GM19467 (cell line): ENCODE measurements around the gene LAMC3.

Experiments
- ATAC-seq: cut with Tn5 transposase; IDR thresholded peaks from one replicate; pipeline ENCODE4 v1.9.1; 2021; ENCODE audit warnings: mild to moderate bottlenecking, moderate library complexity; ENCODE audit not compliant: unreplicated experiment

Gene LAMC3

DNA sequence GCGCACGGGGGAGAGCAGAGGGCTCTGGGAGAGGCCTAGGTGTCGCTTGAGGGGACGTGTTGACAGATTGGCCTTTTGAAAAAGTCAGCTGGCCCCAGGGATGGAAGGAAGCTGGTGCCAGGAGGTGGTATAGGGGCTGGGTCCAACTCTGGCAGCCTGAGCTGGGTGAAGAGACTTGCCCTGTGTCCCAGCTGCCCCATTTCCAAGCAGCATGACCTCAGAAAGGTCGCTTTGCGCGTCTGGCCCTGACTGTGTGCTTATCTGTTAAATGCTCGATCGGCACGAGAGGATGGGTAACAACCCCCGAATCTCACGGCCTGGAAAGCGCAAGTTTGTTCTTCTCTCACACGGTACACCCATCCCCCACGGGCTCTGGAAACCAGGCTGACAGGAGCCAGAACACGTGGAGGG is 31.2 kb upstream of the LAMC3 start:
- no peak for ATAC-seq

DNA sequence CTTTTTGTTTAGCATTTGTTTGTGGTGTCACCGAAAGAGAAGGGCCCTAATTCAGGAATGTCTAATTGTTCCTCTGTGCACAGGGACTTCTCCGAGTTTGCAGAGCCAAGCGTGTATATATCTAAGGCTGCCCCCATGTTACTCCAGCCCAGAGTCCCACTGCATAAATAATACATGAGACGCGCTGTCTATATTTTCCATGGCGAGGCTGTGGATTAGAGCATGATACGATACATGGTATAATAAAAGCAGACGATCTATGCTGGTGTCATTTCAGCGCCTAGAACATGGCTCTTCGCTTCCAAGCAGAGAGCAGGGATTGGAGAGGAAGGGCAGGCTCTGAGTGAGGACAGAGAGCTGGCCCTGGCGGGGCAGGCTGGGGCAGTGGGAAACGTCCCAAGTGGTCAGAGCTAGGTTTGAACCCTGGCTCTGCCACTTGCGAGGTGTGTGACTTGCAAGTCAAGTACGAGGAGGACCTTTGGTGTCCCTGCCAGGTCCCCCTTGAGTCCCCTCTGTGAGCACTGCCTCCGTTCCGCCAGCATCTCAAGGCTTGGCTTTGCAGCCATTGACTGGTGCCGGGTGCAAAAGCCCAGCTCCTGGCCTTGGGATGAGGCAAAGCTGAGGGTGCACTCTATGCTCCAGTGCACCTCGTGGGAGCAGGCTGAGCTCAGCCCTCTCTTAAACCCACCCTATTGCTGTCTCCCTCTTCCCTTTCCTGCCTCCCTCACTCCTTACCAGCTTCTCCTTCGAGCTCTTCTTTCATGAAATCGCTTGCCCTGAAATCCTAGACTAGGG is 29.2 kb upstream of the LAMC3 start:
- no peak for ATAC-seq

DNA sequence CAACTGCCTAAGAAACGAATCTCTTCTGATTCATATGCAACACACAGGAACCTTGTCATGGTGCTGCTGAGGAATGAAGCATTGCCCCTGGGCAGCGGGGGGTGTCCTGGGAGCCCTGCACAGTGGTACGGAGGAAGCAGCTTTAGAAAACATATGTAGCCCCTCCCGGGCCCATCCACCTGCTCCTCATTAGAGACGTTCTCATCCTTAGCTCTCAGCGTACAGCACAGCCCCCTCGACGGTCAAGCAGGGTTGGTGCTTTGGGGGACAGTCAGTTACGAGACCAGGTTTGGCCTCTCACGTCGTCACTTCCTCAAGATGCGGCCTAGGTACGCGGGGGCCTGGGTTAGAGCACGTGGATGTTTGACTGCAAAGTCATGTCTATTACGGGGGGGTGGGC is 28.4 kb upstream of the LAMC3 start:
- no peak for ATAC-seq

DNA sequence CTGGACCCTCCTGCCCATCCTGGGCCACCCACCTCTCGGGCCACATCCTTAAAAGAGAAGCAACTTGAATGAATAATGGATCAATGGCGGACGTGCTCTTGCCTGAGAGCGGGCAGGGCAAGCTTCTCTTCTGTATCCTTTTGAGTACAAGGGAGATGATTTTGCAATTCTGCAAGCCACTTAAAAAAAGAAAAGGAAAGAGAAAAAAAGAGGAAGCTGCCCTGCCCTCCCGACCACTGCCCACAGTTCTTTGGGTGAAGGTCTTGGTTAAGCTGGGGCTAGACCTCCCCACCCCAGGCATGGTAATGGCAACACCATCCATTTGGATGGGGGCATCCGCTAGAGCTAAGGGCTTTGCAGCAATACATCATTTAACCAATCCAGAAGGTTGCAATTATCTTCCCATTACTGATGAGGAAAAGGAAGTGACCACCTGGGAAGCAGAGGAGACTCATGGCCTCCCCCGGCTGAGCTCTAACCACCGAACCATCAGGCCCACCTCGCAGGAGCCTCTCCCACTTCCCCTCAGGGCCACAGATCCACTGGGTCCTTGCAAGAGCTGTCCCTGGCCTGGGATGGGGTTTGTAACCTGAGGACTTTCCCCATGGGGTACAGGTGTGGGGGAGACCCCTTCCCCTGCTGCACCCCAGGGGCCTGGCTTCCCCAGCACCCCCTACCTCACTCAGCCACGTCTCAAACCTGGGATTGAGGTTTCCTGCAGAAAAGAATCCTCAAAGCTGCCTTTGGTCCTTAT is 27.8 kb upstream of the LAMC3 start:
- ATAC-seq: no peak

DNA sequence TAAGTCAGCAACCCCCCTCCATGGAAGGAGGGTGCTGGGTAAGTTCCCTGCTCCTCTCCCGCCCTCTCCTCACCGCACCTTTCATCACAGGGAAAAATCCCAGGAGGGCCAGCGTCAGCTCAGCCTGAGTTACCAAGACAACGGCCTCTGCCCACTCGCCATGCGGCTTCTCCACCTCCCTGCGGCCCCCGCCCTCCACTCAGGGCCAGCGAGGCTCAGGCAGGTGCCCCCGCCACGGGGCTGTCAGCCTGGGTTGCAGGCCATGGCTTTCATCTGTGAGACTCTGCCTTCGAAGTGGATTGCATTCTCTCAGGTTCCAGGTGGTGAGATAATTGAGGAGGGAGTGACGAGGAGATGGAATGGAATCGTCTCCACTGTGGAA is 27.2 kb upstream of the LAMC3 start:
- ATAC-seq: no peak

DNA sequence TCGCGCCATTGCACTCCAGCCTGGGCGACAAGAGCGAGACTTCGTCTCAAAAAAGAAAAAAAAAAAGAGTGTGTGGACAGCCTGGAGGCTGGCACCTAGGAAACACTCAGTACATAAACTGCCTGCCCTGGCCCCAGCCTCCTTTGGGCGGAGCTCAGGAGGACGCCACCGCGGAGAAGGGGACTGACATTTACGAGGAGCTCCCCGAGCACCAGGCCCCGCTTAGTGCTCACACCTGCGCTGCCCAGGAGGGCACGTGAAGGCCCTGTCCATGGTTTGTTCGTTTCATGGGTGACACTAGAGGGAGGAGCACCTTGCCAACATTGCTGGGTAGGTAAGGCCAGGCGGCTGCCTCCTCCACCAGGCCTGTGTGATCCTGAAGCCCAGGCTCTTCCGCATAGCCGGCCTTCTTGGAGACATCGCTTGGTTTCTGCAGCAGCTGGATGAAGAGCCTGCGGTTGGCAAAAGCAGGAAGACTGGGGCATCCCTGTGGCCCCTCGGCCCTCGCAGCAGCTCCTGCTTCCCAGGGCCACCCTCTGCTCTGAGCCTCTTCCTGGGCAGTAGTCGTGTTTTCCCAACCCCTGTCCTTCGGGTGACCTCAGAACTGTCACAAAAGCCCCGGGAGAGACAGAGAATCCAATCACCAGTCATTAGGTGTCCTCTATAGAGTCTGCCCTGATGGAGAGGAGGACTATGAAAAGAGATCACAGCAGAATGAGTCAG is 26.2 kb upstream of the LAMC3 start:
- ATAC-seq: no peak

DNA sequence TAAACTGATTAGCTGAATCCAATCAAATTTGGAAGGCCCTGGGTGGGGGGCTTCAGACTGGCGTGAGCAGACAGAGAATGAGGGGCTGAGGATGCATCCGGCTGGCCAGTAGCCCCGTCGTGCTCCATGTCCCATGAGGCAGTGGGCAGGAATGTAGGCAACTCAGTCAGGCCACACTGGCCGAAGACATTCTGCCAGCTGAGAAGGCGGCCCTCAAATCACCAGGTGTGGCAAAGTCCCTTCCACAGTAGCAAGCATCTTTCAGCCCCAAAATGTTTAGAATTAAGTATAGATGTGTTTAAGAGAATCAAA is 25.7 kb upstream of the LAMC3 start:
- ATAC-seq: no peak

DNA sequence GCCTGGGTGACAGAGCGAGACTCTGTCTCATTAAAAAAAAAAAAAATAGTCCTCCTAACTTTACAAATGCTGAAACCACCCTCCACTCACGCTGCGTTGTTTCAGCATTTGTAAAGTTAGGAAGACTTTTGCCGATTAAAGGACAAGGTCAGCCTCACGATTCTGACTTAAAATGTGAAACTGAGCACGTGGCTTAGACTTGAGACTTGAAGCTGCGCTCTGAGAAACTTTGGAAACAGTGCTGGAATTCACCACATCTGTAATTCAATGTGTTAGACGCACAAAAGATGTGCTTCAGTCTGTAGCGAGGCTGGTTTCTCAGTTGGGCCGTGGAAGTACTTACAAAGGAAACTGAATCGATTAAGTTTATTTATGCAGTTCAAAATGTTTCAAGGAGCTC is 25.0 kb upstream of the LAMC3 start:
- no peak for ATAC-seq

DNA sequence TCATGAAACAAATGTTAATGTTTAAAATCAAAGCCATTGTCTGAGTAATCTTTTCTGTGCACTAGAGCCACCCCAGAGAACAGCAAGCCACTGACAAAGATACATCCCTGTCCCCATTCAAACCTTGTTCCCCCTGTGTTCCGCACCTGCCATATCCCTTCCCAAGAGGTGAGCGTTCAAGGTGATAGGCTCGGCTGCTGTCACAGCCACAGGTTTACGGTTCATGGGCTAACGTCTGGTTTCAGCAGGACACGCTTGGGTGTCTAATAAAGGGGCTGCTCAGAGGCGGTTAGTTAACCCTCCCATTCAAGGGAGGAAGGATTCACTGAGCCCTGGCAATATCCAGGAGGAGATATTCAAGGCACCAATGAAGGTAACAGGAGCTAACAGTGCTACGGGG is 24.5 kb upstream of the LAMC3 start:
- no peak for ATAC-seq

DNA sequence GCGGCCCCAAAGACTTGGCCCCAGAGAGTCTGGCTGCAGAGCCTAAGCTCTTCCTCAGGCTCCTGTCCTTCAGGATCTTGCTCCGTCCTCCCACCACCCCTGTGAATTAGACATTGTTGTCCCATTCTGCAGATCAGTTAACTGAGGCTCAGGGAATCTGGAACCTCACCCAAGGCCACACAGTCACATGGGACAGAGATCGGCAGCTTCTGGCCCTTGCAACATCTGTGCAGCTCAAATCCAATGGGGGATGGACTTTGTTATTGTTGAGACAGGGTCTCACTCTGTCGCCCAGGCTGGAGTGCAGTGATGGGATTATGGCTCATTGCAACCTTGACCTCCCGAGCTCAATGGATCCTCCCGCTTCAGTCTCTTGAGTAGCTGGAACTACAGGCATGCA is 23.9 kb upstream of the LAMC3 start:
- no peak for ATAC-seq

DNA sequence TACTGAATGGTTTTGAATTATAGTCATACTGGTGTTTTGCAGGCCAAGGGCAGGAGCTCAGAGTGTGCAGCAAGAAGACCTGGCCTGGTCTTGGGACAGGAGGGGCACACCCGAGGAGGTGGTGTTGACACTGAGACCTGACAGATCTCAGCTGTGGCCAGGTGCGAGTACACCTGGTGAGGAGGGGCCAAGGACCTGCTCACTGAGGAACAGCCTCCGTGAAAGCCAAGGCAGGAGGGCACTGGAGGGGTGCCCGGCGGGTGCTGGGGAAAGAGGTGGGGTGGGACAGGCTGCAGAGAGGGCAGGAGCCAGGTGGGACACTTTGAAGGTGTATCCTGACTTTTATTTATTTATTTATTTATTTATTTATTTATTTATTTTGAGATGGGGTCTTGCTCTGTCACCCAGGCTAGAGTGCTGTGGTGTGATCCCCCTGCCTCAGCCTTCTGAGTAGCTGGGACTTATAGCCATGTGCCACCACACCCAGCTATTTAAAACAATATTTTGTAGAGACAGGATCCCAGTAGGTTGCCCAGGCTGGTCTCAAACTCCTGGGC is 23.3 kb upstream of the LAMC3 start:
- ATAC-seq: no peak

DNA sequence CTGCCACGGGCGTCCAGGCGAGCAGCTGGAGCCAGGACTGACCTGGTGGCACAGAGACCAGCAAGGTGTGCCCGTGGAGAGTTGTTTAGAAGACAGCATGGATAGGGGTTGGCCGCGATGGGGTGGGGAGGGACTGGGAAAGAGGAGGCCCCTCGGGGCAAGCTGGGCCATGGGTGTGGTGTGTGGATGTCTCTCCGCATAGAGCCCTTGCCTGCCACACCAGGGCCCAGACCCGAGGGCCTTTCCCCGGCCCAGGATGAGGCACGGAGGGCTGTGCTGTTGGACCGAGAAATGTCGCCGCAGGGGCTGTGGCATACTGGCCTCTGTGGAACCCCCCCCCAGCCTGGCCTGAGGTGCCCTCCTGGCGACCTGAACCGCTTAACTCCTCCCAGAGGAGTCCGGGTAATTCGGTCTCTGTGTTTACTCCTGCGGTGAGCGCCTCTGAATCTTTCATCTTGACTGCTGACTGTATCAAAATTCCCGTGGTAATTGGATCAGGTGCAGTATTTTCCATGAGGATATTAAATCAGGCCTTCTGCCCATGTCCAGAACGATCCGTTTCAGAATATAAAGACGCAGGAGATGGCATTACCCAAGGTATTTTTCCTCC is 22.5 kb upstream of the LAMC3 start:
- ATAC-seq: no peak

DNA sequence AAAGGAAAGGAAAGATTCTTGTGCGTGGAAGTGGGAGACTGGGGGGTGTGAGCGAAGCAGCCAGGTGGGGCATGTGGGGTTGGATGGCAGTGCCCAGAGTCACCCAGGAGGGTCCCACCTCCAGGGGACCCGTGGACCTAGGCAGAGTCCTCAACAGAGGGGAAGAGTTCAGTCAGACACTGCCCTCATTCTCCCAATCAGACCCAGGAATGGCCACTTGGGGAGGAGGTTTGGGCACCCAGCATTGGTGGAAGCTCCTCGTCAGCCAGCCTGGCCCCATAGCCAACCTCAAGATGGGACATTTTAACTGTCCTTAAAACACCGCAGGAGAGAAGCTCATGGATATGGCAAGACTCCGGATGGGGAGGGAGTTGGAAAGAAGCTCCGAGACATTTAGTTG is 21.9 kb upstream of the LAMC3 start:
- ATAC-seq: no peak

DNA sequence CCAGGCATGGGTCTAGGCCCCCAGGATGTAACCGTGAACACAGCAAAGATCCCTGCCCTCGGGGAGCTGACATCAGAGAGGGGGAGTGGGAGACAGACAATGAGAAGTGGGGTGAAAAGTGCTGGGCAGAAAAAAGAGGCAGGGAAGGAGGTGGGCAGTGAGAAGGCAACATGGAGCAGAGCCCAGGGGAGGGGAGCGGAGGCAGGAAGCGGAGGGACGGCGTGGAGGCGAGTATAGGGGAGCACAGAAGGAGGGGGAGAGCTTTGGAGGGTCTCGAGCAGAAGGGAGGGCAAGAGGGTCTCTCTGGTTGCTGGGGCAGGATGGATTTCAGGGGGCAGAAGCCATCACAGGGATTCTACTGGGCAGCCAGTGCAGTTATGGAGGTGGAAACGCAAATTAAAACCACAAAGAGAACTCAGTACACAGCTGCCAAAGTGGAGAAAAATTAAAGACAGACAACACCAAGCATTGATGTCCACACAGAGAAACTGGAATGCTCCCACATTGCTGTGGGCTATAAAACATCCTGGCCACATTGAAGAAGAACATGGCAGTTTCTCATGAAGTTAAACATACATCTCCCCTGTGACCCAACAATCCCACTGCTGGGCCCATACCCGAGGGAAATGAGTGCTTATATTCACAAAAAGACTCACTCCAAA is 21.1 kb upstream of the LAMC3 start:
- ATAC-seq: no peak

DNA sequence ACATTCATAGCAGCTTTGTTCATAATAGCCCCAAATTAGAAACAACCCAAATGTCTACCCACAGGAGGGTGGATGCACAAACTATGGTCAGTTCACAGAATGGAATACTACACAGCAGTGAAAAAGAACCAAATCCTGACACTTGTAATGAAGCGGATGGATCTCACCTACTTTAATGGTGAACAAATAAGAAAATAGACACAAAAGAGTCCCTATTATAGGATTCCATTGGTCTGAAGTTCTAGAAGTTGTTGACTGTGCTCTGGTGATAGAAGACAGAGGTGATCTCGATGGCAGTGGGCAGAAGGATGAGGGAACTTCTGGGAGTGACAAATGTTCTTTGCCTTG is 20.6 kb upstream of the LAMC3 start:
- no peak for ATAC-seq

DNA sequence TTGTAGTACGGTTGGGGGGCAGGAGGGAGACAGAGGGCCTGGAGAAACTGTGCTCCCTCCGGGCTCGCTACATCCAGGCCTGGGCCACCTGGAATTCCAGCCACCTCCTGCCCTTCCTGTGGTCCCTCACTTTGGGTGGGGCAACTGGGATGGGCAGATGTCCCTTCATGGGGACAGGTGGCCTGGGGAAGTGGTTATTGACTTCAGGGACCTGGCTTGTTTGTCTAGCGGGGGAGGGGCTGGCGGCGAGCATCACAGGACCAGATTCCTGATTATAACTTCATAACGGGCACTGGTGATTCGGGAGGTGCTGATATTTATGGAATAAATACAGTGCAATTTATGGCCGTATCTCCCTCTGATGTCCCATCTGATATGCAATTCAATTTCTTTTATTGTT is 20.1 kb upstream of the LAMC3 start:
- no peak for ATAC-seq

DNA sequence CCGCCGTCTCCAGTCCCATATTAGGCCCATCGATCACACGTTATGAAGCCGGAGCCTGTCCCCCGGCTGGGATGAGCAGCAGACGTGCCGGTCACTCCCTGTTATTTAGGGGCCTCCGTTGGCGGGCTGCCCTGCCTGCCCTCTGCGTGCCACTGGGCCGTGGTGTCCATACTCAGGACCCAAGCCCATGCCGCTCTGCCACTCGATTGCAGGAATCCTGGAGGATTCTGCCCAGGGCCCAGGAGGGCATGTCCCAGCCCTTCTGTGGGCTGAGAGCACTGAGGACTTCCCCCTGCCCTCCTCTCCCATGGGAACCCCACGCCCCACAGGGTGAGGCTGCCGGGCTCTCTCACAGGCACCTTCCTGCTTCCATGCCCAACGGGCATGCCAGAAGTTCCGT is 19.6 kb upstream of the LAMC3 start:
- no peak for ATAC-seq

DNA sequence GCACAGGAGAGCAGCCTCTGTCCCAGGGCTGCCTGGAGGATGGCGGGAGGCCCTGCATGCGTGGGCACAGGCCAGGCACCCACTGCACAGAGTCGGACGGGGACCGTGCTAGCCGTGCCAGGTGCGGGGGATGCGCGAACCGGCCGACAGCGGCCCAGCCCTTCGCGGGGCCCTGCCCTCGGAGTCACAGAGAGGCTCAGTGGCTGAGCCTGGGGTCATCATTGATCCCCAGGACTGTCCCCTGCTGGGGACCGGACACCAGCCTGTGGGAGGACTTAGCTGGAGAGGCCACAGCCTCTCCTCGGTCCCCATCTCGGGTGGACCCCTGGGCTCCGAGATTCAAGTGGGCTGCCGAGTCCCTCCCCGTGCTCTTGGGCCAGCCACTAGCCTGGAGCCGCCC is 19.1 kb upstream of the LAMC3 start:
- ATAC-seq: no peak

DNA sequence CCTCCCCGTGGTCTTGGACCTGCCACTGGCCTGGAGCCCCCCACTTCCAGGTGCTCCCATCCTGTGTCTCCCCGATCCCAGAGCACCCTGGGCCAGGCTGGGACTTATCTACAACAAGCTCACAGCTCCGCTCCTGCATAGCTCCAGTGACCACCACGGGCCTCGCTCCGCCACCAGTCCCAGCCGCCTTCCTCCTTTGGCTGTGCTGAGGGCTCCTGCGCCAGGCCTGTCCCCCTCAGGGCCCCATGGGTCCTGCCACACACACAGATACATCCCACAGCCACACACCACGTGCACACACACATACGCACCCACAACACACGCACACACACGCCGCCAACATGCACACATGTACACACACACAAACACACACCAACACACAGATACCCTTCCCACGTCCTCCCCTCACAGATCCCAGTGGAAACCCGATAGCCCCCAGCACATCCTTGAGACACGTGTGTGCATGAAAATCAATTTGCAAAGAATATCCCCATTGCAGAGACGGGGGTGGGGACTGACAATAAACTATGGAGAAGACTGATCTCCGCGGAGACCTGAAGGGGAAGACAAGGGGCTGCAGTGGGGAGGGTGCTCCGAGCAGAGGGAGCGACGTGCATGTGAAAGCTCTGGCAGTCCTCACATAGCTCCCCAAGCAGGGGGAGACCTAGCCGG is 18.5 kb upstream of the LAMC3 start:
- no peak for ATAC-seq

DNA sequence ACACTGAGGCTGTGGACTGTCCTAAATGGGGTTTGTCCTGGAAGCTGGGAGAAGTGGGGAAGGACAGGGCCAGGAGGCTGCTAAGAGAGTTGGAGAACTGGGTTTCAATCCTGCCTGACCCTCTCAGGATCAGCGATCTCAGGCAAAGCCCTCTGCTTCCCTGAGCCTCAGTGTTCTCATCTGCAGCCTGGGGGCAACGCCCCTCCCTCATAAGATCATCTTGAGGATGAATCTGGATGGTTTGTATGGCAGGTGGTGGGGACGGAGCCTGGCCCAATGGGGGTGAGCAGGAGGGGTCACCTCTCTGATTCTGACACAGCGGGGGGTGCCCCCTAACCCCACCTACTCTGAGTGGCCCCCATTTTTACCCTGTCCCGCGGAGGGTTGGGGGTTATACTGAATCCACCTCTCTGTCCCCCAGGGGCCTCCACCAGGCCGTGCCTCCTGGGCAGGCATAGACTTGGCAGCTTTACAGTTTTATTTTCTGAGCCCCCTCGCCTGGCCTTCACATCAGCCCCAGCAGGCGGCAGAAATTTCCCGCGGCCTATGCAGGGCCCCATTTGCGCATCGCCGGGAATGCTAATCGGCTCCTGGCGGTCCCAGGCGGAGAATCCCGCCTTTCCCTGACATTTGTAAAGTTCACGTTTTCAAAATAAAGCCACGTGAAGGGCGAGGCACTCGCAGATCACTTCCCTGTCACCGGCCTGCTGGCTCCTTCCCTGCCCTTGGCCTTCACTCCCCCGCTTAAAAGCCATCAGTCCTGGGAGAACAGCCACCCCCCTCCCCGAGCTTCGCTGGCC is 17.8 kb upstream of the LAMC3 start:
- ATAC-seq: no peak
